H9 (cell line): ENCODE measurements around the gene CERK. TPM values are rescaled to one million over a fixed set of nuclear protein-coding genes. Genes with fewer than 3 reads are reported as not detected.

Source experiments
- DNase-seq: peaks from one replicate; pipeline ENCODE4 v3.0.0-alpha.2; 2017
- H2AFZ ChIP-seq: one replicate; pipeline ENCODE4 v1.6.1; 2013; ENCODE audit warnings: mild to moderate bottlenecking, low read length, control low read depth, moderate library complexity
- H2AK5ac ChIP-seq: 2 replicates; pipeline ENCODE4 v1.6.1; 2013; ENCODE audit warnings: low read length, control low read depth, mixed read lengths; ENCODE audit not compliant: insufficient read length
- H2BK120ac ChIP-seq: one replicate; pipeline ENCODE4 v1.6.1; 2013; ENCODE audit warnings: low read depth, mild to moderate bottlenecking, low read length, control low read depth, inconsistent platforms; ENCODE audit not compliant: poor library complexity, severe bottlenecking
- H2BK12ac ChIP-seq: 2 replicates; pipeline ENCODE4 v1.6.1; 2013; ENCODE audit warnings: low read length, control low read depth, mixed read lengths, low read depth; ENCODE audit not compliant: insufficient read length
- H2BK15ac ChIP-seq: 2 replicates; pipeline ENCODE4 v1.6.1; 2013; ENCODE audit warnings: low read depth, low read length, control low read depth
- H2BK20ac ChIP-seq: one replicate; pipeline ENCODE4 v1.6.1; 2013; ENCODE audit warnings: low read depth, mild to moderate bottlenecking, low read length, control low read depth, inconsistent platforms; ENCODE audit not compliant: poor library complexity, severe bottlenecking
- H2BK5ac ChIP-seq: 2 replicates; pipeline ENCODE4 v1.6.1; 2013; ENCODE audit warnings: low read length, control low read depth, mixed read lengths; ENCODE audit not compliant: insufficient read length
- H3K14ac ChIP-seq: 2 replicates; pipeline ENCODE4 v1.6.1; 2013; ENCODE audit warnings: low read length, control low read depth; ENCODE audit not compliant: insufficient read depth
- H3K18ac ChIP-seq: 2 replicates; pipeline ENCODE4 v1.6.1; 2013; ENCODE audit warnings: low read depth, mild to moderate bottlenecking, mixed read lengths, low read length, control low read depth; ENCODE audit not compliant: insufficient read length
- H3K23ac ChIP-seq: 2 replicates; pipeline ENCODE4 v1.6.1; 2013; ENCODE audit warnings: low read length, control low read depth, mixed read lengths, low read depth; ENCODE audit not compliant: insufficient read length
- H3K23me2 ChIP-seq: 2 replicates; pipeline ENCODE4 v1.6.1; 2013; ENCODE audit warnings: low read depth, mild to moderate bottlenecking, mixed read lengths, low read length, control low read depth; ENCODE audit not compliant: insufficient read length, poor library complexity, severe bottlenecking
- H3K27ac ChIP-seq: 2 replicates; pipeline ENCODE4 v1.5.1; 2013; ENCODE audit warnings: low read length, control low read depth, mixed read lengths, low read depth; ENCODE audit not compliant: insufficient read length
- H3K27me3 ChIP-seq: 2 replicates; pipeline ENCODE4 v1.6.1; 2013; ENCODE audit warnings: low read length, control low read depth, inconsistent platforms; ENCODE audit not compliant: insufficient read depth
- H3K4ac ChIP-seq: 2 replicates; pipeline ENCODE4 v1.6.1; 2013; ENCODE audit warnings: low read depth, mild to moderate bottlenecking, control low read depth, inconsistent platforms, low read length, moderate library complexity
- H3K4me1 ChIP-seq: 2 replicates; pipeline ENCODE4 v1.6.1; 2013; ENCODE audit warnings: low read length, control low read depth, inconsistent platforms; ENCODE audit not compliant: insufficient read depth
- H3K4me2 ChIP-seq: 2 replicates; pipeline ENCODE4 v1.6.1; 2013; ENCODE audit warnings: low read length, control low read depth, mixed read lengths; ENCODE audit not compliant: insufficient read length, insufficient read depth
- H3K56ac ChIP-seq: 2 replicates; pipeline ENCODE4 v1.6.1; 2013; ENCODE audit warnings: low read depth, mild to moderate bottlenecking, mixed read lengths, low read length, control low read depth; ENCODE audit not compliant: insufficient read length
- H3K79me1 ChIP-seq: 2 replicates; pipeline ENCODE4 v1.6.1; 2013; ENCODE audit warnings: low read depth, mild to moderate bottlenecking, moderate library complexity, low read length, control low read depth, inconsistent platforms; ENCODE audit not compliant: insufficient read depth, poor library complexity, severe bottlenecking
- H3K79me2 ChIP-seq: 2 replicates; pipeline ENCODE4 v1.6.1; 2013; ENCODE audit warnings: low read length, control low read depth, inconsistent platforms; ENCODE audit not compliant: insufficient read depth
- H3K9ac ChIP-seq: 2 replicates; pipeline ENCODE4 v1.6.1; 2013; ENCODE audit warnings: low read length, control low read depth, mixed read lengths; ENCODE audit not compliant: insufficient read length; ENCODE audit errors: extremely low read depth
- H3K9me3 ChIP-seq: one replicate; pipeline ENCODE4 v1.6.1; 2013; ENCODE audit warnings: low read depth, low read length, inconsistent platforms; ENCODE audit not compliant: control insufficient read depth
- H3T11ph ChIP-seq: one replicate; pipeline ENCODE4 v1.6.1; 2013; ENCODE audit warnings: mild to moderate bottlenecking, low read length, control low read depth, inconsistent platforms
- H4K20me1 ChIP-seq: one replicate; pipeline ENCODE4 v1.6.1; 2013; ENCODE audit not compliant: control insufficient read depth, insufficient read length, insufficient read depth
- H4K5ac ChIP-seq: 2 replicates; pipeline ENCODE4 v1.6.1; 2013; ENCODE audit warnings: low read depth, mild to moderate bottlenecking, mixed read lengths, low read length, control low read depth; ENCODE audit not compliant: insufficient read length
- H4K8ac ChIP-seq: replicated peaks from 2 replicates; pipeline ENCODE4 v1.6.1; 2013; ENCODE audit warnings: low read length, control low read depth, mixed read lengths, low read depth; ENCODE audit not compliant: insufficient read length
- H4K91ac ChIP-seq: 2 replicates; pipeline ENCODE4 v1.6.1; 2013; ENCODE audit warnings: low read depth, mild to moderate bottlenecking, moderate library complexity, mixed read lengths, low read length, control low read depth; ENCODE audit not compliant: insufficient read length
- H3K27ac Mint-ChIP-seq, 3 experiments: 2 replicates in 2 of 3; 3 replicates in 1 of 3; pipeline ENCODE4 v1.8.0; 2020 to 2021; ENCODE audit warnings: mixed read lengths in 3 of 3, mild to moderate bottlenecking in 1 of 3, moderate library complexity in 1 of 3
- H3K27me3 Mint-ChIP-seq: 2 replicates; pipeline ENCODE4 v1.8.0; 2021; ENCODE audit warnings: low read depth, mild to moderate bottlenecking, moderate library complexity, mixed read lengths
- H3K36me3 Mint-ChIP-seq, 3 experiments: 2 replicates in 2 of 3; 3 replicates in 1 of 3; pipeline ENCODE4 v1.8.0; 2020 to 2021; ENCODE audit warnings: low read depth in 3 of 3, mixed read lengths in 3 of 3; ENCODE audit not compliant: insufficient read depth in 1 of 3
- H3K4me1 Mint-ChIP-seq, 2 experiments: 2 replicates each; pipeline ENCODE4 v1.8.0; 2020; ENCODE audit warnings: mixed read lengths in 2 of 2
- H3K4me3 Mint-ChIP-seq, 2 experiments: 2 replicates in 1 of 2; 3 replicates in 1 of 2; pipeline ENCODE4 v1.8.0; 2020 to 2021; ENCODE audit warnings: mild to moderate bottlenecking in 2 of 2, mixed read lengths in 2 of 2, moderate library complexity in 1 of 2
- H3K9me3 Mint-ChIP-seq, 2 experiments: 2 replicates in 1 of 2; 3 replicates in 1 of 2; pipeline ENCODE4 v1.8.0; 2020; ENCODE audit warnings: mild to moderate bottlenecking in 2 of 2, mixed read lengths in 2 of 2, moderate library complexity in 1 of 2
- WGBS: extraction: QIAGEN DNeasy Blood & Tissue Kit; methylation state at CpG from one replicate; pipeline ENCODE4 v1.1.7; 2013; ENCODE audit warnings: missing lambda C conversion rate, low lambda C conversion rate, mixed read lengths; ENCODE audit not compliant: insufficient read length; ENCODE audit errors: extremely low coverage; 5-methylcytosine and 5-hydroxymethylcytosine counted together
- total RNA-seq: library from RNA; stranded (reverse); gene quantifications from 2 replicates; pipeline ENCODE4 v1.2.1, GENCODE V29; 2021
- TF ChIP-seq, protein P1 (sequence below): fragments of 200-600 bp; sonication (generic); conservative IDR thresholded peaks from 3 replicates; pipeline ENCODE4 v1.8.0; 2021; ENCODE audit warnings: antibody characterized with exemption, mild to moderate bottlenecking

CERK gene
- total RNA-seq, 1 experiment from 2014 or later = 47.1 TPM

DNA sequence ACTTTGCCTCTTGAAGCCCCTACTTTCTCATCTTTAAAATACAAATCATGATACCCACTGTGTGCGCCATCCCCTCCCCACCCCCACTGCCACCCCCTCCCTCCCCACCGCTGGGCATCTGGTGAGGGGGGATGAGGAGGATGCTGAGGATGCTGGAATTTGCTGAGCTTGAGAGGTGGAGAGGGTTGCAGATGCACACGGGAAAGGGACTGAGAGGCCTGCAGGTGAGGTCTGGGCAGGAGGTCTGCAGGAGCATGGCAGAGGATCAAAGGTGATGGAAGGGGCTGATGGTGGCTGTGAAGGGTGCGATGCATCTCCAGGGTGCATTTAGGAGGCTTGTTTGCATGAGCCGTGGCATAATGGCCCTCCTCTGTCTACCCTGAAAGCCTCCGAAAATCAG is 16.8 kb upstream of the CERK start:
- no peaks in the 10 kb centered on the region for H4K20me1 ChIP-seq
- no peak overlapping the region for H2BK20ac ChIP-seq
- H3K27me3 Mint-ChIP-seq = peaks cover 11% of the 10 kb centered on the region
- no peak overlapping the region for H3K4me3 Mint-ChIP-seq
- H3K4me1 ChIP-seq = no peaks in the 10 kb centered on the region
- no peak overlapping the region for H3K14ac ChIP-seq
- no peak overlapping the region for H4K8ac ChIP-seq
- peaks cover 18 to 30% of the 10 kb centered on the region in 2 experiments for H3K9me3 Mint-ChIP-seq
- H3K27me3 ChIP-seq = no peaks in the 10 kb centered on the region
- H2BK120ac ChIP-seq = no peak overlapping the region
- no peak overlapping the region for H3K9ac ChIP-seq
- no peak overlapping the region for H4K5ac ChIP-seq
- H2AK5ac ChIP-seq = no peak overlapping the region
- no peak overlapping the region for H2BK15ac ChIP-seq
- no CpG with 5 or more reads among the region's 6 CpGs for WGBS
- TF ChIP-seq, protein P1, sequence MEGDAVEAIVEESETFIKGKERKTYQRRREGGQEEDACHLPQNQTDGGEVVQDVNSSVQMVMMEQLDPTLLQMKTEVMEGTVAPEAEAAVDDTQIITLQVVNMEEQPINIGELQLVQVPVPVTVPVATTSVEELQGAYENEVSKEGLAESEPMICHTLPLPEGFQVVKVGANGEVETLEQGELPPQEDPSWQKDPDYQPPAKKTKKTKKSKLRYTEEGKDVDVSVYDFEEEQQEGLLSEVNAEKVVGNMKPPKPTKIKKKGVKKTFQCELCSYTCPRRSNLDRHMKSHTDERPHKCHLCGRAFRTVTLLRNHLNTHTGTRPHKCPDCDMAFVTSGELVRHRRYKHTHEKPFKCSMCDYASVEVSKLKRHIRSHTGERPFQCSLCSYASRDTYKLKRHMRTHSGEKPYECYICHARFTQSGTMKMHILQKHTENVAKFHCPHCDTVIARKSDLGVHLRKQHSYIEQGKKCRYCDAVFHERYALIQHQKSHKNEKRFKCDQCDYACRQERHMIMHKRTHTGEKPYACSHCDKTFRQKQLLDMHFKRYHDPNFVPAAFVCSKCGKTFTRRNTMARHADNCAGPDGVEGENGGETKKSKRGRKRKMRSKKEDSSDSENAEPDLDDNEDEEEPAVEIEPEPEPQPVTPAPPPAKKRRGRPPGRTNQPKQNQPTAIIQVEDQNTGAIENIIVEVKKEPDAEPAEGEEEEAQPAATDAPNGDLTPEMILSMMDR = no peak
- H2AFZ ChIP-seq = no peak overlapping the region
- no peak overlapping the region for H3K4ac ChIP-seq
- H3K23me2 ChIP-seq = no peaks in the 10 kb centered on the region
- H3K56ac ChIP-seq = no peak overlapping the region
- H3K4me2 ChIP-seq = no peak overlapping the region
- no peaks in the 10 kb centered on the region for H3K79me1 ChIP-seq
- no peak for DNase-seq
- H3K9me3 ChIP-seq = no peaks in the 10 kb centered on the region
- H3K27ac ChIP-seq = no peak overlapping the region
- H4K91ac ChIP-seq = no peak overlapping the region
- no peak overlapping the region for H3K27ac Mint-ChIP-seq
- no peak overlapping the region for H2BK12ac ChIP-seq
- no peak overlapping the region for H3K18ac ChIP-seq
- H2BK5ac ChIP-seq = no peak overlapping the region
- H3K36me3 Mint-ChIP-seq = peaks cover 14 to 27% (median 18%) of the 10 kb centered on the region in 3 experiments
- peaks cover 3 to 5% of the 10 kb centered on the region in 2 experiments; a peak in 3 of 4 replicates for H3K4me1 Mint-ChIP-seq
- H3K79me2 ChIP-seq = no peaks in the 10 kb centered on the region
- no peak overlapping the region for H3K23ac ChIP-seq
- no peak overlapping the region for H3T11ph ChIP-seq
